T-helper 22 cell (primary cell): ENCODE results near the gene CNR2.
"Not testable (repeated sequence)": the region's sequence is repeated elsewhere in the genome, so short reads cannot be mapped to it uniquely, and the experiment has no call there.

ENCODE experiments used
- DNase-seq: peaks from one replicate; pipeline ENCODE4 v3.0.0-alpha.2; 2020; ENCODE audit warnings: low read depth

CNR2 gene

GRCh38 chr1:23916209-23917131 lies 3.3 kb upstream of the CNR2 start:
- no peak for DNase-seq

GRCh38 chr1:23915466-23915865 lies 2.3 kb upstream of the CNR2 start:
- no peak for DNase-seq

- DNase-seq: no peak
Measured at GRCh38 chr1:23914921-23915320, 1.8 kb upstream of the CNR2 start.

DNA sequence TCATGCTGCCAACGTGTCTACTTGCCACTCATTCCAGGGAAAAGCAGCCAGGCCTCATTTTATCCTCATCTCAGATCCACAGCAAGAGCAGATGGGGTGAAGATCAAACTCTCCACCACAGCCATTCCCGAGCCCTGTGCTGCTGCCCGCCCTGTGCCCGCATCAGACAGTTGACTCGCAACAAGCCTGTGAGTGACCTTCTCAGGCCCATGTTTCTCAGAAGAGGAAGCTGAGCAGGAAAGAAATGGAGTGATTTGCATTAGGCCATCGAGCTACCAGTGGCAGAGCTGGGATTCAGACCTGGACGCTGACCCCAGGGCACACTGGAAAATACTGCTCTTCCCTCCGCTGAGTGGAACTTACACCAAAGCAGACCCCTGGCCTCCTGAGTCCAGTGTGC lies 1.2 kb downstream of the CNR2 start:
- no peak for DNase-seq

GRCh38 chr1:23910553-23911246 lies 2.5 kb downstream of the CNR2 start:
- no peak for DNase-seq

DNA sequence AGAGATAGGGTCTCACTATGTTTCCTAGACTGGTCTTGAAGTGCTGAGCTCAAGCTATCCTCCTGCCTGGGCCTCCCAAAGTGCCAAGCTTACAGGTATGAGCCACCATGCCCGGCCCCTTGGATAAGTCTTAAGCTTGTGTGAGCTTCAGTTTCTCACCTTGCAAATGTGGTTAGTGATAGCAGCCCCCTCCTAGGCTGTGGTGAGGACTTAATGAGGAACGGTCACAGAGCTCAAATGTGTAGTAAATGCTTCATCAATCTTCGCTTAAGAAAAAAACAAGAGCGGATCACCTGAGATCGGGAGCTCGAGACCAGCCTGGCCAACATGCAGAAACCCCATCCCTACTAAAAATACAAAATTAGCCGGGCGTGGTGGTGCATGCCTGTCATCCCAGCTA lies 3.0 kb downstream of the CNR2 start:
- no peak for DNase-seq

DNA sequence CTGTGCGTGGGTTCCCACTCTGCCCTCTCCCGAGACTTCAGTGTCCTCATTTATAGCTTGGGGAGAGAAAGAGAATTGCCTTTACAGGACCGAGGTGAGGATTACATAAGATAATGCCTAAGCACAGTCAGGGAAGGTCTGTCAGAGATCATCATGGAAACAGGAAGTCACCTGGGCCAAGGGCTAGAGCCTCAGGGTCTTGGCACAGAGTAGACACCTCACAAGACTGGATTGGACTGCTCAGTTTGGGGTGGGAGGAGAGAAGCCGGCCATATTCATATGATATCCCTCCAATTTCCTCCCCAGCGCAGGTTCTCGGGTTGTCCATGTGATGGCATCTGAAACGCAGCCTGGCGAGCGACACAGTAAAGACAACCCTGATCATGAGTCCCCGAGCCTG lies 3.8 kb downstream of the CNR2 start:
- no peak for DNase-seq

- DNase-seq: no peak
Measured at GRCh38 chr1:23908453-23909341, 4.5 kb downstream of the CNR2 start.

- DNase-seq: no peak
Measured at GRCh38 chr1:23906731-23907130, 6.4 kb downstream of the CNR2 start.

GRCh38 chr1:23905461-23906025 lies 7.6 kb downstream of the CNR2 start:
- no peak for DNase-seq

DNA sequence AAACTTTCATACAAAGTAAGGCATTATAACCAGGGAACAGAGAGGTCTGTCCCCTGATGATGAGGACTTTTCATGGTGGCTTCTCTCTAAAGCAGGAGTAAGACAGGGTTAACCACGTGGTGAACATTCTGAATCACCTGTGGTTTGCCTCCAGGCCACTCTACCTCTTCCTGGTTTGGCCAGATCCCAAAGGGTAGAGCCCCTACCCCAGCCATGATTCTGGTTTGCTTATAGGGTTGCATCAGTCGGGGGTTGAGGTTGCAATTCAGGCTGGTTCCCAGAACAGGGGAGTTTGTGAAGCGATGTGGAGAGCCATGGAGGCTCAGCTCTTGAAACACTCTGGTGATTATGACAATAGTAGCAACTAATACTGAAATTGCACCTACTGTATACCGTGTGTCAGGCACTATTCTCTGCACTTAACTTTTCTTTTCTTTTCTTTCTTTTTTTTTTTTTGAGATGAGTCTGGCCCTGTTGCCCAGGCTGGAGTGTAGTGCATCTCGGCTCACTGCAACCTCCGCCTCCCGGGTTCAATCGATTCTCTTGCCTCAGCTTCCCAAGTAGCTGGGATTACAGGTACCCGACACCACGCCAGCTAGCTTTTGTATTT lies 8.3 kb downstream of the CNR2 start:
- no peak for DNase-seq

DNA sequence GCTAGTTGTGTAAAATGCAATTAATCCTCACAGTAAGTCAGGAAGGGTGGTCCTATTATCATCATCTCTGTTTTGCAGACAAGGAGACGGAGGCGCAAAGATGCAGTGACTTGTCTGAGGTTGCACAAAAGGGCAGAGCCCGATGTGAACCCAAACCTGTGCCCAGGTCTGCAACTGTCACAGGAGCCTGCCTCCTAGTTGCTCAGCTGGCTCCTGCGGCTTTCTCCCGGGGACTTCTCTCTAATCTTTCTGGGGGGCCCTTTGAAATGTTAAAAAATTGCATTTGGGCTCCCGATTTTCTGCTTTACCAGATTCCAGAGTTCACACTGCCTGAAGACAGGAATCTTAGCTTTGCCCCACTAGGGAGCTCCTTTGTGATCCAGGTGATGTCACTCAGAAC lies 9.4 kb downstream of the CNR2 start:
- DNase-seq: no peak

DNA sequence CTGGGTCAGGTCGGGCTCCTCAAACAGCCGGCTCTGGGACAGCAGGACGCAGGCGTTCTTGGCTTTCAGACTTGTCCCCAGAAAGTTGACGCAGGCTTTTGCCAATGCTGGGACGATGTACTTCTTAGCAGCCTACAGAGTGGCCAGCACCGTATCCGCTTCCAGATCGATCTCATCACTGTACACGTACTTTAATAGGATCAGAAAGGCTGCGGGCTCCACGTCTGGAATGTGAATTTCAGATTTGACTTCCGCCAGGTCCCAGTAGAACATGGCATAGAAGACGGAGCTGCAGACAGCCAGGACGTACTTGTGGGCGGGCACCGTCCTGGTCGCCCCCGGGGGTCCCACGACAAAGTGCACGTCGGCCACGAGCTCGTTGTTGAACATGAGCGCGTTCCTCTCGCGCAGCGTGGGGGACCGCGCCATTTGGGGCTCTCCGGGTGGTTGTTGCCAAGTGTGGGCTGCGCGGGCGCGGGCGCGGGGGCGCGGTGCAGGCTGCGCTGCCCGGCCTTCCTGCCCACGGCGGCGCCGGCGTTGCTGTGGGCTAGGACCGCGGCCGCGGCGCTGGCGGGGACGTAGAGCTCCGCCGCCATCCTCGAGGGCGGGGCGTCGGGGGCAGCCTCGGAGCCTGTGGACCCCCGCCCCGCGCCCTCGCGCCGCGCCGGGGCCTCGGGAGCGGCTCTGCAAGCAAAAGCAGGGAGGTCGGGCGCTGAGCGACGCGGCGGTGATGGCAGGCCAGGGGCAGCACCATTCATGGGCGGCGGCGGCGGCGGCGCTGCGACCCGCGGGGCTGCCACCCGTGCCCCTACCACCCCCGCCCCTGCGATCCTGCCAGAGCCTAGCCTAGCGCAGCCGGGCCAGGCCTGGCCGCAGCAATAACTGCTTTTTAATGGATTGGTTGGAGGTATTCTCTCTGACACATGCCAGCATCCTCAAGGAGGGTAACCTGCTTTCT lies 10.6 kb downstream of the CNR2 start:
- no peak for DNase-seq

DNA sequence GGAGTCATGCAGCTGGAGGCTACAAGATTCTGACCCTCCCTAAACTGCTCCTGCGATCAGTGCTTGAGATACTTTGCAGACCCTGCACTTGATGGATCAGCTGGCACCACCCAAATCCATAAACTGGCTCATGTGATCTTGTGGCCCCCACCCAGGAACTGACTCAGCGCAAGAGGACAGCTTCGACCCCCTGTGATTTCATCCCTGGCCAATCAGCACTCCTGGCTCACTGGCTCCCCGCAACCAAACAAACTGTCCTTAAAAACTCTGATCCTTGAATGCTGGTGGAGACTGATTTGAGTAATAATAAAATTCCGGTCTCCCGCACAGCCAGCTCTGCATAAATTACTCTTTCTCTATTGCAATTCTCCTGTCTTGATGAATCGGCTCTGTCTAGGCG lies 13.1 kb downstream of the CNR2 start:
- not testable (repeated sequence) for DNase-seq

DNA sequence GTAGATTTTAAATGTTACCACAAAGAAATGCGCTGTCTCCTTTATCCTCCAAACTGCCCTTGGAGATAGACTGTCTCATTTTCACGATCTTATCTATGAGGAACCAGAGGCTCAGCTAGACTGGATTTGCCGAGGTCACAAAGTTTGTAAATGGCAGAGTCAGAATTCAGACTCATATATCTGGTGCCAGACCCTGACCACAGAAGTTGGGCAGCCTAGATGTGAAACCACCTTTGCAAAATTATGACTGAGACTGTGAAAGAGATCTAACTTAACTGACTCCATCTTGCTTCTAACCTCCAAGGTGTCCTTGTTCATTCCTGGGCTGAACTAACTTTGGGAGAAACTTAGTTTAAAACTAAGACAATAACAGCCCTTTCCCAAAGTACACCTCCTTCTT lies 14.1 kb downstream of the CNR2 start:
- DNase-seq: no peak

- DNase-seq: no peak
Measured at GRCh38 chr1:23897083-23897482, 16.1 kb downstream of the CNR2 start.

GRCh38 chr1:23896491-23896890 lies 16.7 kb downstream of the CNR2 start:
- DNase-seq: no peak

DNA sequence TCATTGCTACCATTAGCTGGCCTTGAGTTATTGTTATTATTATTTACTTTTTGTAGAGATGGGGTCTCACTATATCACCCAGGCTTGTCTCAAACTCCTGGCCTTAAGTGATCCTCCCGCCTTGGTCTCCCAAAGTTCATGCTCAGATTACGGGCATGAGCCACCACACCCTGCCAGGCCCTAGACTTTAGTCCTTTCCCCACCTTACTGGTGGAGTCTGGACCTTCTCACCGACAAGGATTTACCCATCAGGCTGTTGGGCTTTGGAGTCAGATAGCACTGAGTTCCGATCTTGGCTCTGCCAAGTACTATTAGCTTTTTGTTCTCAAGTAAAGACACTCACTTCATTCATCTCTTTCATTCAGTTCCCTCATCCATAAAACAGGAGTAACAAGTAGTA lies 17.2 kb downstream of the CNR2 start:
- DNase-seq: no peak

- DNase-seq: no peak
Measured at GRCh38 chr1:23895082-23895481, 18.1 kb downstream of the CNR2 start.

- DNase-seq: no peak
Measured at GRCh38 chr1:23889074-23889473, 24.1 kb downstream of the CNR2 start.

- no peak for DNase-seq
Measured at GRCh38 chr1:23885222-23885621, 27.9 kb downstream of the CNR2 start.
